Astrocyte (in vitro differentiated cells and primary cell): ENCODE data around the gene CLASP1. TPM values are rescaled to one million over a fixed set of nuclear protein-coding genes. Genes with fewer than 3 reads are reported as not detected.
"Not testable (repeated sequence)": the region's sequence is repeated elsewhere in the genome, so short reads cannot be mapped to it uniquely, and the experiment has no call there.

Source experiments
- DNase-seq: peaks from one replicate; pipeline ENCODE4 v3.0.0-alpha.2; 2010; ENCODE audit warnings: low read depth
- FAIRE-seq: peaks from 2 replicates; lab custom pipeline; 2011; peaks lifted over from hg19 to GRCh38; lab: Jason Lieb, UNC
- H2AFZ ChIP-seq: 2 replicates; pipeline ENCODE4 v1.6.0; 2012; ENCODE audit warnings: low read depth, low read length, inconsistent platforms
- H3K27ac ChIP-seq: 2 replicates; pipeline ENCODE4 v1.5.1; 2011; ENCODE audit warnings: low read depth, low read length, inconsistent platforms
- H3K27me3 ChIP-seq: 2 replicates; pipeline ENCODE4 v1.6.0; 2011; ENCODE audit warnings: low read length, inconsistent platforms; ENCODE audit not compliant: insufficient read depth
- H3K36me3 ChIP-seq: 2 replicates; pipeline ENCODE4 v1.5.1; 2011; ENCODE audit warnings: low read length, inconsistent platforms; ENCODE audit not compliant: insufficient read depth
- H3K4me1 ChIP-seq: 2 replicates; pipeline ENCODE4 v1.5.1; 2011; ENCODE audit warnings: low read length, inconsistent platforms; ENCODE audit not compliant: insufficient read depth
- H3K4me2 ChIP-seq: 2 replicates; pipeline ENCODE4 v1.6.0; 2012; ENCODE audit warnings: low read length, inconsistent platforms
- H3K4me3 ChIP-seq: 2 replicates; pipeline ENCODE4 v1.5.1; 2011; ENCODE audit warnings: low read depth, mild to moderate bottlenecking, low read length, inconsistent platforms; ENCODE audit not compliant: insufficient read depth
- H3K79me2 ChIP-seq: 2 replicates; pipeline ENCODE4 v1.6.0; 2012; ENCODE audit warnings: mild to moderate bottlenecking, low read length, inconsistent platforms; ENCODE audit not compliant: insufficient read depth
- H3K9ac ChIP-seq: 2 replicates; pipeline ENCODE4 v1.6.0; 2012; ENCODE audit warnings: mild to moderate bottlenecking, low read length, inconsistent platforms
- H3K9me3 ChIP-seq: 2 replicates; pipeline ENCODE4 v1.5.1; 2012; ENCODE audit warnings: low read depth, mild to moderate bottlenecking, low read length, inconsistent platforms; ENCODE audit not compliant: insufficient read depth
- H4K20me1 ChIP-seq: 2 replicates; pipeline ENCODE4 v1.6.0; 2012; ENCODE audit warnings: low read length, inconsistent platforms; ENCODE audit not compliant: insufficient read depth
- H3K27ac Mint-ChIP-seq: one replicate; pipeline ENCODE4 v1.8.0; 2021; ENCODE audit warnings: mild to moderate bottlenecking, mixed read lengths; ENCODE audit not compliant: unreplicated experiment
- H3K27me3 Mint-ChIP-seq: one replicate; pipeline ENCODE4 v1.8.0; 2021; ENCODE audit warnings: low read depth, mixed read lengths; ENCODE audit not compliant: unreplicated experiment
- H3K36me3 Mint-ChIP-seq: one replicate; pipeline ENCODE4 v1.8.0; 2021; ENCODE audit warnings: low read depth, mixed read lengths; ENCODE audit not compliant: unreplicated experiment
- H3K4me1 Mint-ChIP-seq: one replicate; pipeline ENCODE4 v1.8.0; 2021; ENCODE audit warnings: low read depth, mixed read lengths; ENCODE audit not compliant: unreplicated experiment
- H3K4me3 Mint-ChIP-seq: one replicate; pipeline ENCODE4 v1.8.0; 2021; ENCODE audit warnings: mild to moderate bottlenecking, moderate library complexity, mixed read lengths; ENCODE audit not compliant: unreplicated experiment
- H3K9me3 Mint-ChIP-seq: one replicate; pipeline ENCODE4 v1.8.0; 2021; ENCODE audit warnings: mild to moderate bottlenecking, mixed read lengths; ENCODE audit not compliant: unreplicated experiment
- CTCF ChIP-seq: IDR thresholded peaks from 2 replicates; pipeline ENCODE4 v1.5.1; 2011; ENCODE audit warnings: low read depth, mild to moderate bottlenecking, inconsistent platforms, low read length, moderate library complexity; ENCODE audit not compliant: insufficient read depth
- EZH2 ChIP-seq: IDR thresholded peaks from 2 replicates; pipeline ENCODE4 v1.6.1; 2012; ENCODE audit warnings: mild to moderate bottlenecking, low read length, inconsistent platforms; ENCODE audit not compliant: insufficient read depth
- total RNA-seq: library from RNA; stranded (reverse); gene quantifications from 2 replicates; pipeline ENCODE4 v1.2.1, GENCODE V29; 2021

Gene CLASP1
- total RNA-seq, 1 donor from 2014 or later: 56.7 TPM

- no peaks in the 10 kb centered on the region for H4K20me1 ChIP-seq
- peaks cover 12% of the 10 kb centered on the region for H3K4me1 Mint-ChIP-seq
- no peak for DNase-seq
- TF ChIP-seq EZH2 (no peak), CTCF (no peak)
- H3K27me3 ChIP-seq: no peaks in the 10 kb centered on the region
- no peak overlapping the region for H3K4me2 ChIP-seq
- no peaks in the 10 kb centered on the region for H3K4me1 ChIP-seq
- no peak overlapping the region for H2AFZ ChIP-seq
- peaks cover 3% of the 10 kb centered on the region for H3K9me3 Mint-ChIP-seq
- no peak overlapping the region for H3K27ac ChIP-seq
- no peaks in the 10 kb centered on the region for H3K27me3 Mint-ChIP-seq
- H3K9me3 ChIP-seq: no peaks in the 10 kb centered on the region
- no peak for FAIRE-seq
- H3K9ac ChIP-seq: no peak overlapping the region
- no peak overlapping the region for H3K27ac Mint-ChIP-seq
- H3K4me3 Mint-ChIP-seq: no peak overlapping the region
- no peaks in the 10 kb centered on the region for H3K79me2 ChIP-seq
- H3K4me3 ChIP-seq: no peak overlapping the region
- H3K36me3 ChIP-seq: no peaks in the 10 kb centered on the region
- H3K36me3 Mint-ChIP-seq: peaks cover 3% of the 10 kb centered on the region
These were observed 14.2 kb upstream of the CLASP1 start for GRCh38 chr2:121663434-121663833.

- no peaks in the 10 kb centered on the region for H3K4me1 ChIP-seq
- Mint-ChIP-seq H3K4me1 (peaks cover 12% of the 10 kb centered on the region), H3K4me3 (no peak overlapping the region), H3K27me3 (no peaks in the 10 kb centered on the region), H3K27ac (no peak overlapping the region), H3K36me3 (peaks cover 3% of the 10 kb centered on the region), H3K9me3 (peaks cover under 1% of the 10 kb centered on the region)
- no peak overlapping the region for H3K4me3 ChIP-seq
- no peak overlapping the region for H2AFZ ChIP-seq
- H4K20me1 ChIP-seq: no peaks in the 10 kb centered on the region
- no peaks in the 10 kb centered on the region for H3K36me3 ChIP-seq
- TF ChIP-seq CTCF (no peak), EZH2 (no peak)
- H3K79me2 ChIP-seq: no peaks in the 10 kb centered on the region
- H3K27me3 ChIP-seq: no peaks in the 10 kb centered on the region
- H3K9ac ChIP-seq: no peak overlapping the region
- FAIRE-seq (no peak), DNase-seq (no peak)
- H3K27ac ChIP-seq: no peak overlapping the region
- H3K4me2 ChIP-seq: no peak overlapping the region
- H3K9me3 ChIP-seq: no peaks in the 10 kb centered on the region
These were observed 13.4 kb upstream of the CLASP1 start for GRCh38 chr2:121662656-121663055.

- Histone ChIP-seq H3K27ac (no peak overlapping the region), H4K20me1 (no peaks in the 10 kb centered on the region), H3K27me3 (no peaks in the 10 kb centered on the region), H2AFZ (no peak overlapping the region), H3K4me1 (no peaks in the 10 kb centered on the region), H3K4me2 (no peak overlapping the region), H3K79me2 (no peaks in the 10 kb centered on the region), H3K9me3 (no peaks in the 10 kb centered on the region), H3K9ac (no peak overlapping the region), H3K36me3 (no peaks in the 10 kb centered on the region), H3K4me3 (no peak overlapping the region)
- H3K9me3 Mint-ChIP-seq: no peaks in the 10 kb centered on the region
- no peaks in the 10 kb centered on the region for H3K27me3 Mint-ChIP-seq
- H3K36me3 Mint-ChIP-seq: peaks cover 3% of the 10 kb centered on the region
- no peak overlapping the region for H3K27ac Mint-ChIP-seq
- FAIRE-seq (no peak), DNase-seq (no peak)
- H3K4me1 Mint-ChIP-seq: peaks cover 5% of the 10 kb centered on the region
- no peak overlapping the region for H3K4me3 Mint-ChIP-seq
- TF ChIP-seq EZH2 (no peak), CTCF (no peak)
These were observed 10.7 kb upstream of the CLASP1 start for GRCh38 chr2:121659933-121660332.

GRCh38 chr2:121658393-121658792 is 9.1 kb upstream of the CLASP1 start:
- not testable (repeated sequence) for DNase-seq, H3K27ac ChIP-seq

More at GRCh38 chr2:121658393-121658792, 9.1 kb upstream of the CLASP1 start:
- not testable (repeated sequence) for H3K79me2 ChIP-seq, H3K9me3 Mint-ChIP-seq, H3K9me3 ChIP-seq, H4K20me1 ChIP-seq, H3K4me2 ChIP-seq, H3K4me3 ChIP-seq, H3K36me3 Mint-ChIP-seq, H3K9ac ChIP-seq, FAIRE-seq, H3K4me1 ChIP-seq, H3K36me3 ChIP-seq, H2AFZ ChIP-seq, H3K4me1 Mint-ChIP-seq, H3K27me3 Mint-ChIP-seq, H3K27me3 ChIP-seq, H3K4me3 Mint-ChIP-seq
- peak overlapping the region; percentile 26 for H3K27ac Mint-ChIP-seq
